Liver (tissue), 9 donors: ENCODE measurements around the gene GPR15LG. TPM values are rescaled to one million over a fixed set of nuclear protein-coding genes. Genes with fewer than 3 reads are reported as not detected.

Source experiments
- DNase-seq: peaks from one replicate; pipeline ENCODE4 v3.0.0-alpha.2; 2017; ENCODE audit warnings: low spot score
- H3K27ac ChIP-seq, 2 donors: one replicate each; pipeline ENCODE4 v1.7.0; 2013; ENCODE audit warnings: inconsistent platforms in 2 of 2, low read length in 2 of 2, control low read depth in 1 of 2, low read depth in 1 of 2, mild to moderate bottlenecking in 1 of 2
- H3K27me3 ChIP-seq, 4 donors: one replicate each; pipeline versions ENCODE4 v1.6.1 to v1.7.0; 2013; ENCODE audit warnings: low read length in 3 of 4, inconsistent platforms in 1 of 4, mild to moderate bottlenecking in 1 of 4, moderate library complexity in 1 of 4; ENCODE audit not compliant: control insufficient read depth in 4 of 4, insufficient read depth in 4 of 4
- H3K36me3 ChIP-seq, 4 donors: one replicate each; pipeline versions ENCODE4 v1.6.1 to v1.7.0; 2013; ENCODE audit warnings: low read length in 3 of 4, mild to moderate bottlenecking in 3 of 4, low read depth in 1 of 4, moderate library complexity in 1 of 4; ENCODE audit not compliant: control insufficient read depth in 4 of 4, insufficient read depth in 3 of 4
- H3K4me1 ChIP-seq, 4 donors: one replicate each; pipeline versions ENCODE4 v1.6.1 to v1.7.0; 2013; ENCODE audit warnings: low read length in 3 of 4, mild to moderate bottlenecking in 3 of 4, moderate library complexity in 1 of 4; ENCODE audit not compliant: control insufficient read depth in 4 of 4, insufficient read depth in 4 of 4
- H3K4me3 ChIP-seq, 3 donors: one replicate each; pipeline versions ENCODE4 v1.6.1 to v1.7.0; 2013; ENCODE audit warnings: low read length in 3 of 3, control low read depth in 1 of 3, low read depth in 1 of 3, mild to moderate bottlenecking in 1 of 3
- H3K9ac ChIP-seq, 2 donors: one replicate each; pipeline ENCODE4 v1.7.0; 2013; ENCODE audit warnings: low read length in 2 of 2, mild to moderate bottlenecking in 2 of 2, moderate library complexity in 2 of 2, control low read depth in 1 of 2, low read depth in 1 of 2
- H3K9me3 ChIP-seq, 4 donors: one replicate each; pipeline versions ENCODE4 v1.6.1 to v1.7.0; 2013; ENCODE audit warnings: low read length in 3 of 4; ENCODE audit not compliant: control insufficient read depth in 4 of 4
- EGR1 ChIP-seq, 2 donors: IDR thresholded peaks; 2 replicates each; pipeline ENCODE4 v1.6.1; 2016 to 2018; ENCODE audit warnings: antibody characterized with exemption in 2 of 2, low read depth in 2 of 2
- FOXA1 ChIP-seq: IDR thresholded peaks from 2 replicates; pipeline ENCODE4 v1.6.1; 2016; ENCODE audit warnings: antibody characterized with exemption
- FOXA2 ChIP-seq: IDR thresholded peaks from 2 replicates; pipeline ENCODE4 v1.6.1; 2016; ENCODE audit warnings: antibody characterized with exemption
- GABPA ChIP-seq, 2 donors: IDR thresholded peaks in 1 of 2; conservative IDR thresholded peaks in 1 of 2; 2 replicates each; pipeline ENCODE4 v1.6.1; 2016; ENCODE audit warnings: antibody characterized with exemption in 2 of 2, mild to moderate bottlenecking in 1 of 2, moderate library complexity in 1 of 2
- HNF4A ChIP-seq, 2 donors: conservative IDR thresholded peaks; 2 replicates each; pipeline ENCODE4 v1.6.1; 2016; ENCODE audit warnings: antibody characterized with exemption in 2 of 2, mild to moderate bottlenecking in 2 of 2
- HNF4G ChIP-seq: IDR thresholded peaks from 2 replicates; pipeline ENCODE4 v1.6.1; 2016; ENCODE audit warnings: antibody characterized with exemption
- JUND ChIP-seq, 2 donors: IDR thresholded peaks; 2 replicates each; pipeline ENCODE4 v1.6.1; 2016; ENCODE audit warnings: antibody characterized with exemption in 2 of 2
- NR2F2 ChIP-seq: IDR thresholded peaks from 2 replicates; pipeline ENCODE4 v1.6.1; 2016; ENCODE audit warnings: antibody characterized with exemption
- RAD21 ChIP-seq, 2 donors: IDR thresholded peaks; 2 replicates each; pipeline ENCODE4 v1.6.1; 2016; ENCODE audit warnings: antibody characterized with exemption in 2 of 2, mild to moderate bottlenecking in 2 of 2
- RXRA ChIP-seq, 2 donors: IDR thresholded peaks; 2 replicates each; pipeline ENCODE4 v1.6.1; 2017 to 2018; ENCODE audit warnings: antibody characterized with exemption in 2 of 2, mild to moderate bottlenecking in 1 of 2
- TAF1 ChIP-seq: conservative IDR thresholded peaks from 2 replicates; pipeline ENCODE4 v1.6.1; 2016; ENCODE audit warnings: antibody characterized with exemption, mild to moderate bottlenecking
- YY1 ChIP-seq: IDR thresholded peaks from 2 replicates; pipeline ENCODE4 v1.6.1; 2016; ENCODE audit warnings: antibody characterized with exemption, mild to moderate bottlenecking
- WGBS: extraction: QIAGEN DNeasy Blood & Tissue Kit; methylation state at CpG from one replicate; pipeline ENCODE4 v1.1.7; 2013; 5-methylcytosine and 5-hydroxymethylcytosine counted together
- polyA plus RNA-seq, 2 donors: library from polyadenylated mRNA; stranded (reverse) in 1 of 2; unstranded in 1 of 2; fragments of 200-250 nt in 1 of 2; fragments of >200 nt in 1 of 2; fragmentation: Nextera tagmentation in 1 of 2; extraction: Ambion mirVana in 1 of 2; gene quantifications; one replicate each; pipeline versions ENCODE4 v1.2.1 to v1.2.3, GENCODE V29; 2013 to 2015
- total RNA-seq, 2 donors: library from RNA; depleted of rRNA; stranded (reverse); fragments of >200 nt; gene quantifications; one replicate each; pipeline ENCODE4 v1.2.3, GENCODE V29; 2014
- TF ChIP-seq, protein P1 (sequence below): IDR thresholded peaks from 2 replicates; pipeline ENCODE4 v1.6.1; 2016; ENCODE audit warnings: antibody characterized with exemption, mild to moderate bottlenecking
- TF ChIP-seq, protein P2 (sequence below): fragments of 150-350 bp; IDR thresholded peaks from 2 replicates; pipeline ENCODE4 v1.5.1; 2017; ENCODE audit warnings: improper control_type of control experiment, low read depth, low read length; ENCODE audit not compliant: missing input control
- TF ChIP-seq, protein P3 (sequence below): IDR thresholded peaks from 2 replicates; pipeline ENCODE4 v1.6.1; 2016; ENCODE audit warnings: antibody characterized with exemption
- TF ChIP-seq, protein P4 (sequence below): IDR thresholded peaks from 2 replicates; pipeline ENCODE4 v1.6.1; 2016; ENCODE audit warnings: antibody characterized with exemption
- donor health status: healthy.
- donor health status: healthy.
- donor health status: healthy.
- donor health status: healthy.
- donor health status: healthy.

Gene GPR15LG
- total and polyA plus RNA-seq, 4 donors, result not detected

DNA sequence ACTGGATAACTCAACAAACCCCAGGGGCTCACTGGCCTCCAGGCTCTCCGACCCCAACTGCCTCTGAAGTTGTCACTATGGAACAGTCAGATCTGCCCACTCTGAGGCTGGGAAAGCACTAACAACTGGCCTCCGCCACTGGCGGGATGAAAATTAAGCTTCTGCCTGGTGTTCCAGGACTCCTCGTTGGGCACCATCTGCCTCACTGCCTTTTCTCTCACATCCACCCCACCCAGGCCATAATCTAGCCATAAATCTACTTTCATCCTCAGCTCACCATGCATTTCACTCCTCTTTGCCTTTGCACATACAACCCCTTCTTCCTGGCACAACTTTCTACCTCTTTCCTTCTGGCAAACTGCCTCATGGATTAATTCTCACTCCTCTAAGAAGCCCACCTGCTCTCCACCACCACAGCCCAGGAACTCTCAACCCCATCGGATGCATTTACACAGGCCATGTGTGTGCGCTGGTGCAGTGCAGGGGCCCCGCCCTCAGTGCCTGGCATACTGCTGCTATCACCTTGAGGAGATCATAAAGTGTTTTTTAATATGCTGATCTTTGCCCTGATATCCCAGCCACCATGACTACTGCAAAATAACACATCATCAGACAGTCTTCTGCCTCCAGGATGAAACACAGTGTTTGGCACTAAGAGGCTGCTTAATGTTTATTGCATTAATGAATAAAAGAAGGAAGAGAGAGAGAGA is 24.8 kb downstream of the GPR15LG start:
- TF ChIP-seq NR2F2, result no peak
- TF ChIP-seq TAF1, result no peak
- TF ChIP-seq EGR1 (IDR thresholded peaks at IDR 0.05; ENCODE audit: low read depth in 2 of 2), result no peak
- no peak for TF ChIP-seq GABPA (IDR thresholded peaks at IDR 0.05 in 1 of 2, conservative IDR thresholded peaks at IDR 0.05 in 1 of 2)
- TF ChIP-seq, protein P1, sequence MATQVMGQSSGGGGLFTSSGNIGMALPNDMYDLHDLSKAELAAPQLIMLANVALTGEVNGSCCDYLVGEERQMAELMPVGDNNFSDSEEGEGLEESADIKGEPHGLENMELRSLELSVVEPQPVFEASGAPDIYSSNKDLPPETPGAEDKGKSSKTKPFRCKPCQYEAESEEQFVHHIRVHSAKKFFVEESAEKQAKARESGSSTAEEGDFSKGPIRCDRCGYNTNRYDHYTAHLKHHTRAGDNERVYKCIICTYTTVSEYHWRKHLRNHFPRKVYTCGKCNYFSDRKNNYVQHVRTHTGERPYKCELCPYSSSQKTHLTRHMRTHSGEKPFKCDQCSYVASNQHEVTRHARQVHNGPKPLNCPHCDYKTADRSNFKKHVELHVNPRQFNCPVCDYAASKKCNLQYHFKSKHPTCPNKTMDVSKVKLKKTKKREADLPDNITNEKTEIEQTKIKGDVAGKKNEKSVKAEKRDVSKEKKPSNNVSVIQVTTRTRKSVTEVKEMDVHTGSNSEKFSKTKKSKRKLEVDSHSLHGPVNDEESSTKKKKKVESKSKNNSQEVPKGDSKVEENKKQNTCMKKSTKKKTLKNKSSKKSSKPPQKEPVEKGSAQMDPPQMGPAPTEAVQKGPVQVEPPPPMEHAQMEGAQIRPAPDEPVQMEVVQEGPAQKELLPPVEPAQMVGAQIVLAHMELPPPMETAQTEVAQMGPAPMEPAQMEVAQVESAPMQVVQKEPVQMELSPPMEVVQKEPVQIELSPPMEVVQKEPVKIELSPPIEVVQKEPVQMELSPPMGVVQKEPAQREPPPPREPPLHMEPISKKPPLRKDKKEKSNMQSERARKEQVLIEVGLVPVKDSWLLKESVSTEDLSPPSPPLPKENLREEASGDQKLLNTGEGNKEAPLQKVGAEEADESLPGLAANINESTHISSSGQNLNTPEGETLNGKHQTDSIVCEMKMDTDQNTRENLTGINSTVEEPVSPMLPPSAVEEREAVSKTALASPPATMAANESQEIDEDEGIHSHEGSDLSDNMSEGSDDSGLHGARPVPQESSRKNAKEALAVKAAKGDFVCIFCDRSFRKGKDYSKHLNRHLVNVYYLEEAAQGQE, result no peak
- no peak for TF ChIP-seq RAD21 (IDR thresholded peaks at IDR 0.05)
- TF ChIP-seq, protein P2, sequence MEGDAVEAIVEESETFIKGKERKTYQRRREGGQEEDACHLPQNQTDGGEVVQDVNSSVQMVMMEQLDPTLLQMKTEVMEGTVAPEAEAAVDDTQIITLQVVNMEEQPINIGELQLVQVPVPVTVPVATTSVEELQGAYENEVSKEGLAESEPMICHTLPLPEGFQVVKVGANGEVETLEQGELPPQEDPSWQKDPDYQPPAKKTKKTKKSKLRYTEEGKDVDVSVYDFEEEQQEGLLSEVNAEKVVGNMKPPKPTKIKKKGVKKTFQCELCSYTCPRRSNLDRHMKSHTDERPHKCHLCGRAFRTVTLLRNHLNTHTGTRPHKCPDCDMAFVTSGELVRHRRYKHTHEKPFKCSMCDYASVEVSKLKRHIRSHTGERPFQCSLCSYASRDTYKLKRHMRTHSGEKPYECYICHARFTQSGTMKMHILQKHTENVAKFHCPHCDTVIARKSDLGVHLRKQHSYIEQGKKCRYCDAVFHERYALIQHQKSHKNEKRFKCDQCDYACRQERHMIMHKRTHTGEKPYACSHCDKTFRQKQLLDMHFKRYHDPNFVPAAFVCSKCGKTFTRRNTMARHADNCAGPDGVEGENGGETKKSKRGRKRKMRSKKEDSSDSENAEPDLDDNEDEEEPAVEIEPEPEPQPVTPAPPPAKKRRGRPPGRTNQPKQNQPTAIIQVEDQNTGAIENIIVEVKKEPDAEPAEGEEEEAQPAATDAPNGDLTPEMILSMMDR, result no peak
- TF ChIP-seq RXRA (IDR thresholded peaks at IDR 0.05), result no peak
- peaks cover 0 to 11% (median 7%) of the 10 kb centered on the region in 4 donors for H3K27me3 ChIP-seq
- no peaks in the 10 kb centered on the region for H3K36me3 ChIP-seq
- no peak overlapping the region for H3K9ac ChIP-seq
- 75% methylated on average over 7 of the region's 7 CpGs for WGBS
- DNase-seq, result no peak
- no peak overlapping the region for H3K4me3 ChIP-seq
- no peaks in the 10 kb centered on the region for H3K9me3 ChIP-seq
- H3K4me1 ChIP-seq, result peaks cover 4 to 13% (median 7%) of the 10 kb centered on the region in 4 donors
- H3K27ac ChIP-seq, result no peak overlapping the region

DNA sequence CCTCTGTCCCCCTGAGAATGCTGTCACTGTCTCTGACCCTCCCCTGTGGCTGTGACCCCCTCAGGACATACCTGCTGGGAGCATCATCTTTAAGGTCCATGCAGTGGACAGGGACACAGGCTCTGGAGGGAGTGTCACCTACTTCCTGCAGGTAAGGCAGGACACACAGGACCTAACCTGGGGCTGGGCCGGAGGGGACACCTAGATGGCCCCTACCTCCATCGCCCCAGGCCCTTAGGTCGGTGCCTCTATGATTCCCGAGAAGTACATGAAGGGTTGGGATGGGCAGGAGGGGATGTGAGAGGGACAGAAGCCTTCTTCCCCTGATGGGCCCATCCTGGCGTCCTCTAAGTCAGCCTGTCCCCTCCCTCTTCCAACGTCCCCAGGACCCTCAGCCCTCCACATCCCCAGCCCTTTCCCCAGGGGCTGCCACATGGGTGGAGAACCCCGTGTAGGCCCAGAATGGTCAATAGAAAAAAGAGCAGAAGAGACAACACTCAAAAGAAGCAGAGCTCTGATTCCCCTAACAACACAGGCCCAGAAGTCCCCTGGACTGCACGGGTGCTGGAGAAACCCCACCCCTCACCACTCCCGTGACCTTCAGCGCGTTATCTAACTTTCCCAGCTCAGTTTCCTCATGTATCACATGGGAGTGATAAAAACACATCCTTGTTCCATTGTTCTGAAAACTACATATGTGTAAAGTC is 27.1 kb downstream of the GPR15LG start:
- no peak for DNase-seq
- Histone ChIP-seq H3K27ac (no peak overlapping the region), H3K4me3 (no peak overlapping the region), H3K36me3 (no peaks in the 10 kb centered on the region), H3K9ac (no peak overlapping the region), H3K27me3 (peaks cover 0 to 3% (median 0%) of the 10 kb centered on the region in 4 donors), H3K9me3 (no peaks in the 10 kb centered on the region), H3K4me1 (peaks cover 0 to 2% (median 0%) of the 10 kb centered on the region in 4 donors)
- TF ChIP-seq FOXA1 (no peak), GABPA (IDR thresholded peaks at IDR 0.05 in 1 of 2, conservative IDR thresholded peaks at IDR 0.05 in 1 of 2) (no peak), YY1 (no peak), RAD21 (IDR thresholded peaks at IDR 0.05) (no peak), HNF4G (no peak), JUND (IDR thresholded peaks at IDR 0.05) (no peak), FOXA2 (no peak), RXRA (IDR thresholded peaks at IDR 0.05) (no peak), HNF4A (conservative IDR thresholded peaks at IDR 0.05) (no peak), NR2F2 (no peak), TAF1 (no peak)
- TF ChIP-seq, protein P2, result no peak
- TF ChIP-seq, protein P3, sequence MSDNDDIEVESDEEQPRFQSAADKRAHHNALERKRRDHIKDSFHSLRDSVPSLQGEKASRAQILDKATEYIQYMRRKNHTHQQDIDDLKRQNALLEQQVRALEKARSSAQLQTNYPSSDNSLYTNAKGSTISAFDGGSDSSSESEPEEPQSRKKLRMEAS, result no peak
- TF ChIP-seq, protein P4, sequence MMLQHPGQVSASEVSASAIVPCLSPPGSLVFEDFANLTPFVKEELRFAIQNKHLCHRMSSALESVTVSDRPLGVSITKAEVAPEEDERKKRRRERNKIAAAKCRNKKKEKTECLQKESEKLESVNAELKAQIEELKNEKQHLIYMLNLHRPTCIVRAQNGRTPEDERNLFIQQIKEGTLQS, result no peak
- 70% methylated on average over 11 of the region's 11 CpGs for WGBS
